NCI-H226 (cell line): ENCODE results near the gene DAPK2.

Experiments used
- DNase-seq: peaks from one replicate; pipeline ENCODE4 v3.0.0-alpha.2; 2015

DAPK2 gene

DNA sequence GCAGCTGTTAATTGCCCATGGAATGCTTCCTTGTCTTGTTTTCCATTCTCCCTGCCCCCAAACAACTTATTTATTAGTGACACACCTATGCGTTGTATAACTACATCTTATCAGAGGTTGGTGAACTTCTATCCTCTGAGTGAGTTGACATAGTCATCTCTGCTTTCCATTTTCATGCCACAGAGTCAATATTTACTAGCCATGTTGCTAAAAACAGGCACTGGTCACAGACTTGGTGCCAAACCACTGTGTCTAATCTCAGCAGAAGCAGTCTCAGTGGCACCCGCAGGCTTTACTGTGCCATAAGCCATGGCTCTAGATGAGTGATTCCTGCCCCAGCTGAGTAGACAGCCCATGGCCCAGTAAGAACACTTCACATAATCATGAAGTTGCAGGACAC lies 26.5 kb downstream of the DAPK2 start:
- no peak for DNase-seq

DNA sequence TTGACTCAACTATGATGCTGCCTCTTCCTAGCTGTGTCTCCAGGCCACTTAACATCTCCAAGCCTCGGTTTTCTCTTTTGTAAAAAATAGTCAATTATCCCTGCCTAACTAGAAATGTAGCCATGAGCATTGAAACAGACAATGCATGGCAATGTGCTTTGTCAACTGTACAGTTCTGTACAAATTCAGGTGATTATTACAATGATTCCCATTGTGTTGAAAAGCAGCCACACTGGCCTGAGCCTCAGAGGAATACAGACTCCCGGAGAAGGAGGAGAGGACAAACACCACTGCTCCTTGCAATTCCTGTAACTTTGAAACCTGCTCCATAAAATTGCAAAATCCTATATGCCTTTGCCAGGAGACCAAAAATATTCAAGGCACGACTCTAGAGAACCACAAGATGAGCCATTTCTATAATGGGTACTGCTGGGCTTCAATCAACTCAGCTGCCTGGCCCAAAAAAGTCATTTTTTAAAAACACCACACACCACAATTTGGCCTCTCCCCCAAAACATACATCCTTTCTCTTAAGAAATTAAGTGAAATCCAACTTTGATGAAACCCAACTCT lies 28.6 kb downstream of the DAPK2 start:
- no peak for DNase-seq

DNA sequence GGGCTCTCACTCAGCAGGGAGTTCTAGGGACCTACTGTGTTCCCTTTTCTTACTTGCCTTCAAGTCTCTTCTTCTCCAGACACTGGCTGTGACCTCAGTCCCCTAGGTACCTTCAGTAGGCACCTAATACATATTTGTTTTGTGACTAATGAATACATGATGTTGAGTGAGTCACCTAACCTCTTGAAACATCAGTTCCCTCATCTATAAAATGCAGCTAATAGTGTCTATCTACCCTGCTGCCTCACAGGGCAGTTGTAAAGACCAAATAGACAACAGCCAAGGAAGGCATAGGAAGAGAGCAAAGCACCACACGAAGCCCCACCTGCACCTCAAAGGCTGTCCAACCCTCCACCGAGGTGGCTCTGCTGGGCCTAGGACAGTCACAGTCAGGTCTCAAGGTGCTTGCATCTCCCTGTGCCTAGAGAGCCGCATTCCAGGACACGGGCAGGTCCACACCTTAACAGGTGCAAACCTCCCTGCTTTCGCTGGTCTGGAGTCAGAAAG lies 29.1 kb downstream of the DAPK2 start:
- DNase-seq = peak; percentile 61

DNA sequence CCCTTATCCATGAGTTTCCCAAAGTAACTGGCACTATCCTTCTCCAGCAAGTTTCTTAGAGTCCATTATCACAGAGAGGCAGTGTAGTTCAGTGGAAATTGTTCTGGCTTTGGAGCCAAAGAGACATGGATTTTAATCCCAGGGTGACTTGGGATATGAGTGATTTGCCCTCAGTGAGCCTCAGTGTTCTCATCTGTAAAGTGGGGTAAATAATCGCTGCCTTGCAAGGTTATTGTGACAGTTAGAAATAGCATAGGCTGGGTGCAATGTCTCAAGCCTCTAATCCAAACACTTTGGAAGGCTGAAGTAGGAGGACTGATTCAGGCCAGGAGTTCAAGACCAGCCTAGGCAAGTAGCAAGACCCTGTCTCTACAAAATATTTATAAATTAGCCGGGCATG lies 30.0 kb downstream of the DAPK2 start:
- no peak for DNase-seq

DNA sequence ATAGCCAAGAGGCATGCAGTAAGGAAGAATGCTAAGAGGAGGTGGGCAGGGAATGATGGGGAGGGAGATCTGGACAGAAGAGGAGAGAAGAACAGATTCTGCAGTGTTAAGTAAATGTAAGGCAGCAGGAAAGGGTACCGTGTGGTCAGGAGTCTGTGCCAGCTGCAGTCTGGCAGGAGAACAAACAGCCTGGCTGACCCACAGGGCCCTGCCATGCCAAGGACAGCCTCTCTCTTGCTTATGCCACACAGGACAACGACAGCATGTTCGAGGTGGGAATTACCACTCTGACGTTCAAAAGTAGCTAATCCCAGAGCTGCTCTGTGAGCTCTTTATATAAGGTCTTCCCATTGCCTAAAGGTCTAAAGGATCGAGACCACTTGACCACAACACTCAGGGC lies 31.3 kb downstream of the DAPK2 start:
- no peak for DNase-seq

- DNase-seq = peak; percentile 64
Measured at GRCh38 chr15:64013179-64014062, 32.9 kb downstream of the DAPK2 start.

DNA sequence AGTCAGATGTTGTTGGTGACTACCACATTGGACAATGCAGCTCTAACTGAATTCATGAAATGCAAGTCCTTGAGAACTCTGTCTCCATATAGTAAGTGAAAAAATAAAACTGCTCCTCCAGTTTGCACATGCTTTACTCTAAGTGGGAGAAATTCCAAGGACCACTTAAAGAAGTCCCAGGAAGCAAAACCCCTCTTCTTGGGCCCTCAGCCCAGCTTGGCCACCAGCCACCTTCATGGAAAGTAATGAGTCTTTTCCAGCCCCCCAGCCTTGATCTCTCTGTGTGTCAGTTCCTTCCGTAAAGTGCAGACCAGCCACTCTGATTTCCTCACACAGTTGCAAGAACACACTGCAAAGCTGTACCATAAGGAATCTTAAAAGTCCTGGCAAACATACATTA lies 34.5 kb downstream of the DAPK2 start:
- no peak for DNase-seq

DNA sequence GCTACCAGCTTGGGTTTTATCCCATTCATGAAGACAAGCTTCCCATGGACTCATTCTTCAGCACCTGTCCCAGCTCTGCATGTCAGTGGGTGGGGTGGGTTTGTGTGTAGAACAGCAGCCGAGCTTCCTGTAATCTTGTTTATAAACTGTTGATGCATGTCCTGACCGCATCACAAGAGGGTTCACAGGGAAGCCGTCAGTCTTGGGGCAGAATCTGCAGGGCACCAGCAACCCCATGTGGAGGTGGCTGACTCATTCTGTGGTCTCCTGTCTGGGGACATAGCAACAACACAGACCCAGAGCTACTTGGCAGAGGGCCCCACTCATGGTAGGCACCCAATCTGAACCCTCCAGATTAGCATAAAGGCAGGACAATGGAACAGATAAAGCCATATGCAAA lies 35.6 kb downstream of the DAPK2 start:
- DNase-seq = peak; percentile 56

- DNase-seq = peak; percentile 51
Measured at GRCh38 chr15:64009798-64010261, 36.5 kb downstream of the DAPK2 start.

GRCh38 chr15:64009241-64009640 lies 37.0 kb downstream of the DAPK2 start:
- peak; percentile 32 for DNase-seq

GRCh38 chr15:64008177-64008576 lies 38.1 kb downstream of the DAPK2 start:
- DNase-seq = no peak

DNA sequence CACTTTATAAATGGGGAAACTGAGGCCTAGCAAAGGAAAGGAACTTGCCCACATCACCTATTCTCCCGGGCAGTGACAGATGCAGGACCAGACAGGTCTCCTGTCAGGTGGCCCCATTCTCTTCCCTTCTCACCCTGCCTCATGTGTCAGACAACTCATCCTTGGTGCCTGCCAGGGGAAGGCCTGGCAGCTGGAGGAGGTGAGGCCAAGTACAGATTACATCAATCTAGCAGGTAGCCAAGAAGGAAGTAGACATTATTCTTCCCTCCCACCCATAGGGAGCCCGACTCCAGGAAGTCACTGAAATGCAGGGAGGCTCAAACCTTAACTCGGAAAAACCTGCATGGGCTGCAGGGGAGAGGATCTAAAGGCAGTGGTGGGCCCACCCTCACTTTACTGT lies 39.6 kb downstream of the DAPK2 start:
- peak; percentile 65 for DNase-seq

- DNase-seq = peak; percentile 91
Measured at GRCh38 chr15:64004587-64004986, 41.7 kb downstream of the DAPK2 start.

DNA sequence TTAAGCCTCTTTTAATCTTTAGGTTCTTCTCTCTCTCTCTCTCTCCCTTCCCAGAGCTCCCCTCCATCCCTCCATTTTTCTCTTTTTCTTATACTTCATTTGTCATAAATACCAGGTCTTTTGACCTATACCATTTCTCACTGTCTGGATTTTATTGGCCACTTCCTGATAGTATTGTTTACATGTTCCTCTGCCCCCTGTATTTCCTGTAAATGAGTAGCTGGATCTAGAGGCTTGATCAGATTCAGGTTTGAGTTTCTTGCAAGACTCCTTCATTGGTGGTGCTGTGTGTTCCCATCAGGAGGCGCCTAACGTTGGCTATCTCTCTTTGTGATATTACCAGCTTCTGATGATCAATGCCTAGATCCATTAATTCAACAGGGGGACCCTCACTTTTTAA lies 42.2 kb downstream of the DAPK2 start:
- DNase-seq = no peak

DNA sequence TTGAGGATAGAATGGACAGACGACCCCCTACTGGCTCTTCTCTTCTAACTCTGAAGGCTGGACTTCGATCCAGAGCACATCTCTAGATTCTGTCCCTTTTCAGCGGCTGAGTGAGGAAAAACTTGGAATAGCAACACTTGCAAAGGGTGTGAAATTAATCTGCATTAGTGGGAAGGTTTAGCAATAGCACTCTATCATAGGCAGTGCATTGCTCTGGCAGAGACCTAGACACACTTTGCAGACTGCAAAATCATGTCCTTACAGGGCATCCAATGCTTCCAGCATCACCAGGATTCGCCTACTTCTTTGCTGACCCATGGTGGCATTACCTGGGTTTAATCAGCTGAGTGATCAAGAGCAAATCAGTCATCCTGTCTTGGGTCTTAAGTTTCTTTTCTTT lies 43.1 kb downstream of the DAPK2 start:
- no peak for DNase-seq

DNA sequence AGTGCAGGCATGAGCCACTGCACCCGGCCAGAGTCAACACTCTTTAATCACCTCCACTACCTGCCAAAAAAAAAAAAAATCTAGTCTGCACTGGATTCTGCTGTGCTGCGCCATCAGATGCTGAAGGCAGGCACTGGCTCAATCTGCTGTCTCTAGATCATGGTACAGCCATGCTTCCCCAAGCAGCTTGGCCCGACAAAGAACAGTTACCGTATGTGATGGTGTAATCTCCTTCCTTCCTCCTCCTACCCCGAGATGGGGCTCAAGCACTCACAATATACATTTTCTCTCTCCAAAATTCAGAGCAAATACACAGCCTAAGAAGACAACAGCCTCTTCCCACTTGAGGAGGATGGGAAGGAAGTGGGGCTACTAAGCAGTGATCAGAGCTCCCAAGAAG lies 45.1 kb downstream of the DAPK2 start:
- no peak for DNase-seq

GRCh38 chr15:64000183-64000951 lies 45.9 kb downstream of the DAPK2 start:
- DNase-seq = peak; percentile 58

- DNase-seq = no peak
Measured at GRCh38 chr15:63999177-63999576, 47.1 kb downstream of the DAPK2 start.

DNA sequence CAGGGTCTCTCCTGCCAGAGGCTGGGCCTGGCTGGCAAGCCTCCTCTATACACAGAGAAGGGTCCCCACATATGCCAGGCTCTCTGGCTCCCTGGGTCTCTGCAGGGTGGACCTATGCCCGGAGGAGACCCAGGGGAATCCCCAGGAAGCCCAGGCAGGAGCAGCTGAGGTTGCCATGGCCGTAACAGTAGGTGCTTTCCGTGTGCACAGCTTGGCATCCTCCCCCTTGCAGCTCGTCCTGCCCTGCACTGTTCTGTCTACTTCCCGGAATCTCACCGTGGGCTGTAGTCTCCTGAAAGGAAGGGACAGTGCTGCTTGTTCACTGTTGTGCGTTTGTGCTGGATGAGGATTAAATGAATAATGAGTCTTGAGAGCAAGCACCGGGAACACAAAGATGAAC lies 47.8 kb downstream of the DAPK2 start:
- DNase-seq = peak; percentile 26

- DNase-seq = peak; percentile 43
Measured at GRCh38 chr15:63997715-63998442, 48.4 kb downstream of the DAPK2 start.

GRCh38 chr15:63996794-63997357 lies 49.4 kb downstream of the DAPK2 start:
- no peak for DNase-seq

DNA sequence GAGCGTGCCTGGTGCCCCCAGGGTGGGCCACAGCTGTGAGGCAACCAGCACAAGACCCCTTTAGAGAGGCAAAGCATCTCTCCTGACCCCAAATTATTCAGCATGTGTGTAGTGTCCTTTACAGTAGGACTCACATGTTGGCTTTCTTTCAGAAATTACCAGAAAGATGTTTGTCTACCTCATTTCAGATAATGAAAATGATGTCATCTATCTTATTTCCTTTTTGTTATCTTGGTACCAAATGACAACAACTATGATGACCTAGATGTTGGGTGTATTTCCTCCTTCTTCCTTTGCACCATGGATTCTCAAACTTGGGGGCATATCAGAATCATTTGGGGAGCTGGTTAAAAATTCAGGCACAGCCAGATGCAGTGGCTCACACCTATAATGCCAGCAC lies 50.5 kb downstream of the DAPK2 start:
- no peak for DNase-seq
